Ovary (tissue), 9 donors: ENCODE data around the gene COL5A1. TPM values are rescaled to one million over a fixed set of nuclear protein-coding genes. Genes with fewer than 3 reads are reported as not detected.

ENCODE experiments used
- DNase-seq, 5 donors: peaks; one replicate each; pipeline ENCODE4 v3.0.0-alpha.2; 2019 to 2020
- H3K27ac ChIP-seq, 2 donors: fragments of 200-600 bp; one replicate each; pipeline versions ENCODE4 v1.5.1 to v1.8.0; 2019 to 2022
- H3K27me3 ChIP-seq: fragments of 200-600 bp; one replicate; pipeline ENCODE4 v1.8.0; 2022
- H3K36me3 ChIP-seq: fragments of 200-600 bp; sonication (generic); one replicate; pipeline ENCODE4 v1.5.1; 2019
- H3K4me1 ChIP-seq: one replicate; pipeline ENCODE4 v1.8.1; 2013; ENCODE audit warnings: mild to moderate bottlenecking, moderate library complexity; ENCODE audit not compliant: insufficient read depth
- H3K4me3 ChIP-seq: fragments of 200-600 bp; sonication (generic); one replicate; pipeline ENCODE4 v1.5.1; 2017
- H3K9me3 ChIP-seq, 2 donors: fragments of 200-600 bp in 1 of 2; sonication (generic) in 1 of 2; one replicate each; pipeline versions ENCODE4 v1.5.1 to v1.8.1; 2013 to 2019; ENCODE audit warnings: mild to moderate bottlenecking in 1 of 2, moderate library complexity in 1 of 2
- CTCF ChIP-seq, 3 donors: fragments of 450-650 bp in 2 of 3; fragments of 200-600 bp in 1 of 3; IDR thresholded peaks; one replicate each; pipeline versions ENCODE4 v1.5.1 to v1.8.0; 2016 to 2022; ENCODE audit warnings: antibody characterized with exemption in 3 of 3, mild to moderate bottlenecking in 1 of 3
- EP300 ChIP-seq: sonication (generic); formaldehyde crosslinking; IDR thresholded peaks from one replicate; pipeline ENCODE4 v1.6.1; 2017; ENCODE audit warnings: antibody characterized with exemption
- POLR2A ChIP-seq: fragments of 450-650 bp; IDR thresholded peaks from one replicate; pipeline ENCODE4 v1.6.1; 2017; ENCODE audit warnings: antibody characterized with exemption, mild to moderate bottlenecking, moderate library complexity
- WGBS, 3 donors: extraction: QIAGEN DNeasy Blood & Tissue Kit in 1 of 3; methylation state at CpG; one replicate each; pipeline versions ENCODE4 v1.1.5 to v1.1.7; 2013 to 2017; 5-methylcytosine and 5-hydroxymethylcytosine counted together
- intact Hi-C, 4 donors: fragments of 100-400 bp; cut with DNase I; formaldehyde crosslinking; loops; one replicate each; pipeline versions ENCODE4 v1.11.0 to v1.15.1; 2022 to 2023
- polyA plus RNA-seq, 2 donors: library from polyadenylated mRNA; stranded (reverse); fragments of 200-250 nt in 1 of 2; fragments of 350-450 nt in 1 of 2; fragmentation: Illumina TruSeq in 1 of 2; extraction: RNeasy Lipid Tissue Mini Kit (QIAGEN cat#74804) in 1 of 2; gene quantifications; one replicate each; pipeline ENCODE4 v1.2.3, GENCODE V29; 2013 to 2014
- total RNA-seq, 7 donors: library from RNA; depleted of rRNA in 2 of 7; stranded (reverse); fragments of >200 nt in 2 of 7; fragmentation: NEBNext Ultra II Directional in 3 of 7; extraction: Animal tissue kit (Norgen Biotek cat#: 25700) in 3 of 7; gene quantifications; one replicate each; pipeline versions ENCODE4 v1.1.0 to v1.2.4, GENCODE V29; 2016 to 2023
- donor health status: DM: no; HTN: no; CAD: no; lungs with moderate emphysema.
- donor health status: DM: no; HTN: no; CAD: no.
- donor health status: Bipolar disorder and iron deficiency.
- donor health status: DM: yes; HTN: yes; CAD: no.
- donor health status: DM: no; HTN: no; CAD: no.
- donor health status: DM: yes; HTN: yes; CAD: no.

Gene COL5A1
- total and polyA plus RNA-seq, 9 donors, result 28.1 to 117 (median 54.6) TPM

DNA sequence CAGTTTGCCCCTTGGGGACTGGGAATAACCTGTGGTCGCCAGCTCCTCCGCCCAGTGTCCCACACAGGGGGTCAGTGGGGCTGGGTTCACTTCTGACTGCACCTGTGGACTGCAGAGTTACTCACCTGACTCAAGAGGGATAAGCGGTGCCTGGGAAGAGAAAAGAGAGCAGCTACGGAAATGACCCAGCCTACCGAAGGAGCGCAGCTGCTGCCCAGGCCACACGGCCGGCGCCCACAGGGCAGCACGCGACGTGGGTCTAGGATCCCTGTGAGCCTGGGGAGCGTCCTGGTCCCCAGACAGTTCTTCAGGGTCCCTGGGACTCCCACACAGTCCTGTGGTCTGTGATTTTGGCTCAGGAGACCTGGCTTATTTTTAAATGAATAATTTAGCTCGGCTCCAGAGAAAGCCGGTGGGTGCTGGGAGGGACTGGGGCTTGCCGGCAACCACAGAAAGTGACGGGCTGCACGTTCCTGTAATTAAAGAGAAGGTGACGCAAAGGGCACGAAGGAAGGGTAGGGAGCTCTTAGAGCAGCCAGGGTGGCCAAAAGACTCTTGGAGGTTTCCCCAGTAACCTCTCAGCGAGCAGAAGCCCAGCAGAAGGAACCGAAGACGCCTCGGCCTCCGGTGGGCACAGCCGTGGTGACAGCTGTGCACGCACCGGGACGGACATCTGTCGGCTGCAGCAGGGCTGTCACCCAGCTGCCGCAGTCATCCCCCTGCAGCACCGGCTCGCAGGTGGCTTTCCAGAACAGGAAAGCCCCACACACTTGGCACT is 141.5 kb downstream of the COL5A1 start:
- Histone ChIP-seq H3K27me3 (no peaks in the 10 kb centered on the region), H3K36me3 (no peaks in the 10 kb centered on the region), H3K9me3 (no peaks in the 10 kb centered on the region), H3K4me1 (no peaks in the 10 kb centered on the region), H3K27ac (no peak overlapping the region), H3K4me3 (no peak overlapping the region)
- TF ChIP-seq CTCF (IDR thresholded peaks at IDR 0.05), result no peak
- no peak for TF ChIP-seq POLR2A
- TF ChIP-seq EP300, result no peak
- intact Hi-C loops, result no loop called here
- WGBS, 3 donors, result 72 to 81% (median 79%) methylated on average over 33 of the region's 33 CpGs
- DNase-seq, result no peak

DNA sequence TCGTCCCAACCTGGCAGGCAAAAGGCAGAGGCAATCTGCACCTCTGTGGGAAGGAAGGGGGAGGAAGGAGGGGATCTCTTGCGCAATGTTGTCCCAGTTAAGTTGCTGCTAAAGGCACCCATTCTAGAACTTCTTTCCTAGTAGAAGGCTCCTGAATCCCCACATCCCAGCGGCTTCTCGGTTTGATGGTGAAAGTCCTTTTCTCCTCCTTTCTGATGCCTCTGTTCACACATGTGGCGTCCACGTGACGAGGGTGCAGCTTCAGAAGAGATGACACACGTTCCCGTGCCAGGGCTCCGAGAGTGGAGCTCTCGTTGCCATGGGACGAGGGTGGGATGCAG is 142.1 kb downstream of the COL5A1 start:
- Histone ChIP-seq H3K4me1 (no peaks in the 10 kb centered on the region), H3K27ac (no peak overlapping the region), H3K36me3 (no peaks in the 10 kb centered on the region), H3K9me3 (no peaks in the 10 kb centered on the region), H3K27me3 (no peaks in the 10 kb centered on the region), H3K4me3 (no peak overlapping the region)
- 78 to 87% (median 85%) methylated on average over 12 of the region's 12 CpGs for WGBS, 3 donors
- intact Hi-C loops, result no loop called here
- no peak for TF ChIP-seq EP300
- TF ChIP-seq CTCF (IDR thresholded peaks at IDR 0.05), result no peak
- no peak for TF ChIP-seq POLR2A
- peak in 4 of 5 donors; percentile 41 to 64 (median 55) for DNase-seq

- intact Hi-C loops, result no loop called here
- Histone ChIP-seq H3K27ac (no peak overlapping the region), H3K36me3 (no peaks in the 10 kb centered on the region), H3K4me3 (no peak overlapping the region), H3K9me3 (no peaks in the 10 kb centered on the region), H3K27me3 (no peaks in the 10 kb centered on the region), H3K4me1 (no peaks in the 10 kb centered on the region)
- no peak for TF ChIP-seq CTCF (IDR thresholded peaks at IDR 0.05)
- 76 to 80% (median 76%) methylated on average over 23 of the region's 23 CpGs for WGBS, 3 donors
- DNase-seq, result no peak
Observed at GRCh38 chr9:134784577-134785305, 143.1 kb downstream of the COL5A1 start.

- 70 to 78% (median 70%) methylated on average over 23 of the region's 23 CpGs for WGBS, 3 donors
- Histone ChIP-seq H3K27ac (no peak overlapping the region), H3K4me1 (no peaks in the 10 kb centered on the region), H3K4me3 (no peak overlapping the region), H3K9me3 (no peaks in the 10 kb centered on the region), H3K27me3 (no peaks in the 10 kb centered on the region), H3K36me3 (no peaks in the 10 kb centered on the region)
- DNase-seq, result peak in 2 of 5 donors; percentile 43 to 58
- TF ChIP-seq CTCF (IDR thresholded peaks at IDR 0.05) (no peak), EP300 (no peak), POLR2A (no peak)
- intact Hi-C loops, result no loop called here
Observed at GRCh38 chr9:134785325-134786108, 143.9 kb downstream of the COL5A1 start.
